Measurements from ENCODE around the gene GPI.

- no peak for TF ChIP-seq CTCF (IDR thresholded peaks at IDR 0.05)
- TF ChIP-seq POLR2A (IDR thresholded peaks at IDR 0.05): no peak
Observed at GRCh38 chr19:34320277-34320676, 44.7 kb upstream of the GPI start.

Measured in uterus (tissue), 2 donors.